HG03066 (cell line): ENCODE data around the gene MMP23B.

Source experiments
- ATAC-seq: cut with Tn5 transposase; IDR thresholded peaks from one replicate; pipeline ENCODE4 v1.9.1; 2021; ENCODE audit warnings: low read depth; ENCODE audit not compliant: unreplicated experiment

MMP23B gene

DNA sequence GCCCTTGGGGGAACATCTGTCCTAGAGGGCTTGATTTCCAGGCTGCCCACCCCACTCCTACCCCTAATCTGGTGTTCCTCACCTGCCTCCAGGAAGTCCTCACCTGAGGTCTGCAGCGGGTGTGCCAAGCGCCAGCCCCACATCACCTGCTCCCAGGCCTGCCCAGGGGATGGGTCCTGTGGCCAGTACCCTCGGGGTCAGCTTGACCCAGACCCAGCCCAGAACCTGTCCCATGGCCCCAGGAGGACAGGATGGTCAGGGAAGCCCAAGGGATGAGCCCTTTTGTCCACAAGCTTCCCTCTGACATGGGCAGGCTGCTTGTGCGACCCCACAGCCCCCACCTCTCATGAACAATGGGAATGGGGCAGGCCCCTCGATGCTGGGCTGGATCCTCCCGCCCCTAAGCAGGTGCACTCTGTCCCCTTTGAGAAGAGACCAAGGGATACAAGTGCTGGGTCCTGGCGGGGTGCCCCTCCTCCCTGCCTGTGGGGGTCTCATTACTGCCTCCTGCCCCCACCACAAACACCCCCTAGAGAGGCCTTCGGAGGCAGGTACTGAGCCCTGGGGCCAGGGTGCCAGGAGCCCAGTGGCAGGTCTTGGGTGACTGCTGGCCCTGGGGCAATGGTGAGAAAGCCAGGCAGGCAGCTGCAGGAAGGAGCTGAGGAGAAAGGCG lies 13.4 kb upstream of the MMP23B start:
- no peak for ATAC-seq

DNA sequence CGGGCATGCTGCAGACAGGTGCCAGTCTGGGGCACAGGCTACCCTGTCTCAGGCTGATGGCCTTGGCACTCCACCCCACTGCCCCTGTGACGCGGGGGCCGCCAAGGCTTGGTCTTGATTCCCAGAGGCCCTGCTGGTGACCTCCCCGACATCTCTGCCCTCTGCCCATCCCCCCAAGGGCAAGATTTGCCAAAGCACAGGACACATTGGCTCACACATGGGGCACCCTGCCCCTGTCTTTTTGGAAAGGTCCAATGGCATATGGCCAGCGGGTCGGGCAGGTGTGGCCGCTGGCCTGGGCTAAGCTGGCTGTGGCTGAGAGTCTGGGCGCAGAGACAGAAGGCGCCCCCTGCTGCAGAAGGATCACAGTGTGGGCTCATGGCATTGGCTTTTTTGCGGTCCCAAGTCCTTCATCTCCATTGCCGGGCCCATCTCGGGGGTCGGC lies 12.0 kb upstream of the MMP23B start:
- ATAC-seq, result no peak

DNA sequence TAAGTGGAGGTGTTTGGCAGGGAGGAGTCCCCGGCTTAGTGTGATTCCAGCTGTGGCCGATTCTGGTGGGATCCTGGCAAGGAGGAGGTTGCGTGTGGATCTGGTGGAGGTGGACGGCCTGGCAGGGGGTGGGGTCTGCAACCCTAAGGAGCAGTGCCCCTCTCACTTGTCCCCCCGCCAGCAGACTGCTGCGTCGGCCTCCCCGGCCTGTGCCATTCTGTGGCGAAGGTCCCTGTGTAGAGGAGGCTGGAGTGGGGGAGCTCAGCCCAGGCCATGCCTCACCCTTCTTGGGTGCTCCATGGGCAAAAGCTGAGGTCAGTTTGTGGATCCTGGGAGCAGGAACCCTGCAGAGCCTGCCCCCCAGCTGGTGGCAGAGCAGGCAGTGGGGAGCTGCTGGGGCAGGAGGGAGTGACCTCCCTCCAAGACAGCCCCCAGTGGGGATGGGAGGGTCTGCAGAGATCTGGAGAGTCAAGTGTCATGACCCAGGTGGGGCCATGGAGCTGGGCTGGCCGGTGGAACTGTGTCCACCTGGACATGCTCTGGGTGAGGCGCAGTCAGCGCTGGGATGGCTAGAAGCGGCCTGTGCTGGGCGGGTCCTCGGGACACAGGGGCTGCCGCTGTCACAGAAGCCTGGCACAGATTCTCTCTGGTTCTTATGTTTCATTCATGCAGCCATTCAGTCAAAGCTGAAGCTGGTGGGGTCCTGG lies 11.4 kb upstream of the MMP23B start:
- ATAC-seq, result no peak

- ATAC-seq, result no peak
Observed at GRCh38 chr1:1621173-1622009, 10.6 kb upstream of the MMP23B start.

DNA sequence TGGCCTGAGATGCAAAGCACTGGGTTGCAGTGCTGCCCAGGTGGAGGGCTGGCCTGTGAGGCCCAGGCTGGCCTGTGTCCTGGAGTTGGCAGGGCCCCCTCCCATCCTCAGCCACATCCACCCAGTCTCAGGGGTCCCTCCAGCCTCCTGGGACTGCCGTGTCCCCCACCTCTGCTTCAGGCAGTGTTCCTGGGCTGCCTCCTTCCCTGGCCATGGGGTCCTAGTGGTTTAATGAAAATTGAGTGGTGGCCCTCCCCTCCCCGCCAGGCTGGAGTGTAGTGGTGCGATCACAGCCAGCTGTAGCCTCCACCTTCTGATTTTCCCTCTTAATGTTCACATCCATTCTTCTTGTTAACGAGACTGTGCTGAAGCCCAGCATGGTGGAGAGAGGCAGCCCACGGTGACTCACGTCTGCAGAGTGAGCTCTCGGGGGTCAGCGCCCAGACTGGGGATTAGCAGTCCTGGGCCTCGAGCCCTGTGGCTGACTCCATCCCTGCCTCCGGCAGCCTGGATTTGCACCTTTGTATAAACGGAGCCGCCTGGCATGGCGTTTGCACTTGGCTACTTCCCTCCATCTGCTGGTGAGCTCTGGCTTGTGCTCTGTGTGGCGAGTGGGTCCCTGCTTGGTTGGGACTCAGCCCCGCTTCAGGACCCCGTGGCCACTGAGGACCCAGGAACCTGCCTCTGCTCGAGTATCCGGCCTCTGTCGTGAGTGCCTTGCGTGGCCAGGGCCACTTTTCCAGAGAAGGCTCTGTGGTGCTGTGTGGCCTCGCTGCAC lies 9.8 kb upstream of the MMP23B start:
- no peak for ATAC-seq

GRCh38 chr1:1622788-1623094 lies 9.2 kb upstream of the MMP23B start:
- no peak for ATAC-seq

- no peak for ATAC-seq
Observed at GRCh38 chr1:1623181-1623630, 8.8 kb upstream of the MMP23B start.

- ATAC-seq, result no peak
Observed at GRCh38 chr1:1623631-1624442, 8.1 kb upstream of the MMP23B start.

- ATAC-seq, result no peak
Observed at GRCh38 chr1:1624443-1625403, 7.2 kb upstream of the MMP23B start.

GRCh38 chr1:1625404-1625775 lies 6.6 kb upstream of the MMP23B start:
- ATAC-seq, result no peak

DNA sequence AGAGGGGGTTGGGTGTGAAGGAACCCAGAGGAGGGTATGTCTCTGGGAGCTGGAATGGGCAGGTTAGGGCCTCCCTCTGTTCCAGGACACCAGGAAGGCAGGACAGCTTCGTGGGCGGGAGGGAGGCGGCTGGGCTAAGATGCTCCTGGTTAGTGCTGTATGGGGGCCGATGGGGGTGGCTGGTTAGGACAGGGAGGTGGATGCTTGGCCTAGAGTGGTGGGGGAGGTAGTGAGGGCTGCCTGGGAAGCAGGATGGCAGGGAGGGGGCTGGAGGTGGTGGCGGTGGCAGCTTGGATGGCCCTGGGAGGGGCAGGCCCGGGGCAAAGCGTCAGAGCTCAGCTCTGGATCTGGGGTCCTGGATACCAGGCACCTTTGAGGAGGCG lies 6.2 kb upstream of the MMP23B start:
- ATAC-seq, result no peak

DNA sequence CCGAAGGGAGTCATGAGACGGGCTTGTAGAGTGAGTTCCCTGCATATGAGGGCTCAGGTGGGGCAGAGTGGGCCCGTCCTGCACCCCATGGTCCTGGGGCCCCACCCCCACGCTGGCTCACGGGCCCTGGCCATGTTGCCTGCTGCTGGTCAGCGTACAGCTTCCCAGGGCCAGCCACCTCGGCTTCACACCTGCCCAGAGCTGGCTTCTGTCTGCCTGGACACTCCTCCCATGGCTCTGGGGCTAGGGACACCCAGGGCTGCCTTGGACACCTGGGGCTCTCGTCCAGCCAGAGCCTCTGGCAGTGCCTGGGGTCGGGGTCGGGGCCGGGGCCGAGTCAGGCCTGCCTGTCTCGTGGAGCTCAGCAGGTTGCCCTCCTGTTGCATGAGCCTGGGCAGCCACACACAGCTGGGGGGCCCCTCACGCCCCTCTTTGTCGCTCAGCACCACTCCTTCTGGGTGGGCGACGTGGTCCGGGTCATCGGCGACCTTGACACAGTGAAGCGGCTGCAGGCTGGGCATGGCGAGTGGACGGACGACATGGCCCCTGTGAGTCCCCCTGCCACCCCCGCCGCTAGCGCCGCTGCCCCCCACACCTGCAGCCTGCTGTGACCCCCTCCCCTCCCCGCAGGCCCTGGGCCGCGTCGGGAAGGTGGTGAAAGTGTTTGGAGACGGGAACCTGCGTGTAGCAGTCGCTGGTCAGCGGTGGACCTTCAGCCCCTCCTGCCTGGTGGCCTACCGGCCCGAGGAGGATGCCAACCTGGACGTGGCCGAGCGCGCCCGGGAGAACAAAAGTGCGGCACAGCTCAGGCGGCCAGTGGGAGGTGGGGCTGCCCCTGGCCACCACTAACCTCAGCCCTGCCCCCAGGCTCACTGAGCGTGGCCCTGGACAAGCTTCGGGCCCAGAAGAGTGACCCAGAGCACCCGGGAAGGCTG lies 5.5 kb upstream of the MMP23B start:
- no peak for ATAC-seq

DNA sequence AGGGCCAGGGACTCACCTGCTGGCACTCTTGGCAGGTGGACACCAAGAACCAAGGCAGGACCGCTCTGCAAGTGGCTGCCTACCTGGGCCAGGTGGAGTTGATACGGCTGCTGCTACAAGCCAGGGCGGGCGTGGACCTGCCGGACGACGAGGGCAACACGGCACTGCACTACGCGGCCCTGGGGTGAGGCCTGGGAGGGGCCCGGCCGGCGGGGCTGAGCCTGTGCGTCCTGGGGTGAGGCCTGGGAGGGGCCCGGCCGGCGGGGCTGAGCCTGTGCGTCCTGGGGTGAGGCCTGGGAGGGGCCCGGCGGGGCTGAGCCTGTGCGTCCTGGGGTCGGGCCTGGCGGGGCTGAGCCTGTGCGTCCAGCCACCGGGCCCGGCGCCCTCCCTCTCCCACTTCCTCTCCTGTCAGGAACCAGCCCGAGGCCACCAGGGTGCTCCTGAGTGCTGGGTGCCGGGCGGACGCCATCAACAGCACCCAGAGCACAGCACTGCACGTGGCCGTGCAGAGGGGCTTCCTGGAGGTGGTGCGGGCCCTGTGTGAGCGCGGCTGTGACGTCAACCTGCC lies 4.6 kb upstream of the MMP23B start:
- ATAC-seq, result no peak

DNA sequence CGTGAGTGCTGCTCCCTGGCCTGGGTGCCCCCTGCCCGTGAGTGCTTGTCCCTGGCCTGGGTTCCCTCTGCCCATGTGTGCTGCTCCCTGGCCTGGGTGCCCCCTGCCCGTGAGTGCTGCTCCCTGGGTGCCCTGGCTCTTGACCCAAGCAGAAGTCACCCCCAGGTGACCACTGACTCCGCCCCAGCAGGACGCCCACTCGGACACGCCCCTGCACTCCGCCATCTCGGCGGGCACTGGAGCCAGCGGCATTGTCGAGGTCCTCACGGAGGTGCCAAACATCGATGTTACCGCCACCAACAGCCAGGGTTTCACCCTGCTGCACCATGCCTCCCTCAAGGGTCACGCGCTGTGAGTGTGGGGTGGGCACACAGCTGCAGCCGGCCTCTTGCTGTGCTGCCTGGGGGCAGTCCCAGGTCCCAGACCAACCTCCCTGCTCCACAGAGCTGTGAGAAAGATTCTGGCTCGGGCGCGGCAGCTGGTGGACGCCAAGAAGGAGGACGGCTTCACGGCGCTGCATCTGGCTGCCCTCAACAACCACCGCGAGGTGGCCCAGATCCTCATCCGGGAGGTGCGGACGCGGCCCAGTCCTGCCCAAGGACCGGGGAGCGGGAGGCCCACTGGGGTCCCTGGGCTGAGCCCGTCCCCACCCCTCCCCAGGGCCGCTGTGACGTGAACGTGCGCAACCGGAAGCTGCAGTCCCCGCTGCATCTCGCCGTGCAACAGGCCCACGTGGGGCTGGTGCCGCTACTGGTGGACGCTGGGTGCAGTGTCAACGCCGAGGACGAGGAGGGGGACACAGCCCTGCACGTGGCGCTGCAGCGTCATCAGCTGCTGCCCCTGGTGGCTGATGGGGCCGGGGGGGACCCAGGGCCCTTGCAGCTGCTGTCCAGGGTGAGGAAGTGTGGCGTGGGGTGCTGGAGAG lies 3.9 kb upstream of the MMP23B start:
- no peak for ATAC-seq

DNA sequence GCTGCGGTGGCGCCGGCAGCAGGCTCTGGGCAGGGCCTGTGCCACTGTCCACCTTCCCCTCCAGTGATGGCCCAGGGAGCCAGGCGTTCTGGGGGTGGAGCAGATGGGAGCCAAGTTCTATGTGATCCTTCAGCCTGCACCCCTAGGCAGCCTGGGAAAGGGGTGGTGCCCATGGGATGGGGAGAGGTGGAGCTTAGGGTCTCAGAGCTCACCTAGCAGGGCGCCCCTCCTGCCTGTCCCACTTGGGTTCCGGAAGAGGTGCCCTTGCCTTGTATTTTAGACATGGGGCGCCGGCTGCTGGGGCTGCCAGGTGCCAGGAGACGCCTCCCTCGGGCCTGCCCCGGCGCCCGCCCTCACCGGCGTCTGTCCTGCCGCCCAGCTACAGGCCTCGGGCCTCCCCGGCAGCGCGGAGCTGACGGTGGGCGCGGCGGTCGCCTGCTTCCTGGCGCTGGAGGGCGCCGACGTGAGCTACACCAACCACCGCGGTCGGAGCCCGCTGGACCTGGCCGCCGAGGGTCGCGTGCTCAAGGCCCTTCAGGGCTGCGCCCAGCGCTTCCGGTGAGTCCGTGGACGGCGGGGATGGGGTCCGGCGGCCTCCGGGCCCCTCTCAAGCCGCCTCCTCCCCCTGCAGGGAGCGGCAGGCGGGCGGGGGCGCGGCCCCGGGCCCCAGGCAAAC lies 3.1 kb upstream of the MMP23B start:
- ATAC-seq, result no peak
